Neural cell (in vitro differentiated cells): ENCODE results near the gene ELOB. TPM values are rescaled to one million over a fixed set of nuclear protein-coding genes. Genes with fewer than 3 reads are reported as not detected.

Experiments
- H2AFZ ChIP-seq: fragments of 200-600, 300-800 bp; sonication (generic), shearing (Covaris generic); 2 replicates; pipeline ENCODE4 v1.6.0; 2014; ENCODE audit warnings: low read depth, mild to moderate bottlenecking, antibody characterized with exemption, low read length, moderate library complexity
- H3F3A ChIP-seq: fragments of 200-600 bp; shearing (Covaris generic); 2 replicates; pipeline ENCODE4 v1.6.1; 2016; ENCODE audit warnings: mild to moderate bottlenecking, moderate library complexity, mixed read lengths, antibody characterized with exemption, low read length; ENCODE audit not compliant: insufficient read depth, poor library complexity, severe bottlenecking
- H3K27ac ChIP-seq: fragments of 200-600, 300-800 bp; sonication (generic), shearing (Covaris generic); 2 replicates; pipeline ENCODE4 v1.5.1; 2014; ENCODE audit warnings: mild to moderate bottlenecking, low read length, moderate library complexity
- H3K27me3 ChIP-seq: fragments of 300-800, 200-600 bp; sonication (generic), shearing (Covaris generic); 2 replicates; pipeline ENCODE4 v1.6.0; 2014; ENCODE audit warnings: mild to moderate bottlenecking, low read depth, low read length, moderate library complexity; ENCODE audit not compliant: insufficient read depth
- H3K36me3 ChIP-seq: fragments of 300-800, 200-600 bp; sonication (generic), shearing (Covaris generic); 2 replicates; pipeline ENCODE4 v1.5.1; 2014; ENCODE audit warnings: mild to moderate bottlenecking, antibody characterized with exemption, low read length, moderate library complexity; ENCODE audit not compliant: insufficient read depth
- H3K4me2 ChIP-seq: fragments of 300-800, 200-600 bp; sonication (generic), shearing (Covaris generic); 2 replicates; pipeline ENCODE4 v1.6.0; 2014; ENCODE audit warnings: mild to moderate bottlenecking, low read length
- H3K4me3 ChIP-seq: fragments of 300-800, 200-600 bp; sonication (generic), shearing (Covaris generic); 2 replicates; pipeline ENCODE4 v1.5.1; 2014; ENCODE audit warnings: mild to moderate bottlenecking, low read length, moderate library complexity
- H3K79me2 ChIP-seq: fragments of 200-600 bp; shearing (Covaris generic); replicated peaks from 2 replicates; pipeline ENCODE4 v1.6.0; 2014; ENCODE audit warnings: mild to moderate bottlenecking, low read length, moderate library complexity; ENCODE audit not compliant: insufficient read depth
- H3K9ac ChIP-seq: fragments of 300-800, 200-600 bp; sonication (generic), shearing (Covaris generic); 2 replicates; pipeline ENCODE4 v1.6.1; 2016; ENCODE audit warnings: mild to moderate bottlenecking, low read length, mixed read lengths
- H3K9me2 ChIP-seq: fragments of 200-600 bp; shearing (Covaris generic); 2 replicates; pipeline ENCODE4 v1.6.1; 2016; ENCODE audit warnings: mild to moderate bottlenecking, low read length, mixed read lengths; ENCODE audit not compliant: insufficient read depth
- H3K9me3 ChIP-seq: fragments of 200-600, 300-800 bp; sonication (generic), shearing (Covaris generic); 2 replicates; pipeline ENCODE4 v1.6.1; 2016; ENCODE audit warnings: mild to moderate bottlenecking, mixed run types, low read length, moderate library complexity, mixed read lengths
- H4K20me1 ChIP-seq: fragments of 200-600 bp; shearing (Covaris generic); 2 replicates; pipeline ENCODE4 v1.6.1; 2016; ENCODE audit warnings: mild to moderate bottlenecking, mixed run types; ENCODE audit not compliant: insufficient read depth
- CTCF ChIP-seq: fragments of 450-650 bp; IDR thresholded peaks from 2 replicates; pipeline ENCODE4 v1.5.1; 2014; ENCODE audit warnings: antibody characterized with exemption, mild to moderate bottlenecking, moderate library complexity; ENCODE audit not compliant: poor library complexity, severe bottlenecking
- EP300 ChIP-seq: fragments of 450-650 bp; conservative IDR thresholded peaks from 2 replicates; pipeline ENCODE4 v1.6.1; 2014; ENCODE audit warnings: antibody characterized with exemption, mild to moderate bottlenecking, moderate library complexity; ENCODE audit not compliant: poor library complexity, severe bottlenecking
- EZH2 ChIP-seq: fragments of 200-600, 300-800 bp; shearing (Covaris generic), sonication (generic); IDR thresholded peaks from 2 replicates; pipeline ENCODE4 v1.6.1; 2014; ENCODE audit warnings: antibody characterized with exemption, low read length, borderline replicate concordance, mild to moderate bottlenecking; ENCODE audit not compliant: insufficient read depth, poor library complexity, severe bottlenecking
- MXI1 ChIP-seq: fragments of 450-650 bp; conservative IDR thresholded peaks from 2 replicates; pipeline ENCODE4 v1.6.1; 2014; ENCODE audit warnings: antibody characterized with exemption, mild to moderate bottlenecking; ENCODE audit not compliant: poor library complexity, severe bottlenecking
- POLR2AphosphoS5 ChIP-seq: IDR thresholded peaks from 2 replicates; pipeline ENCODE4 v1.6.1; 2012
- RAD21 ChIP-seq: fragments of 450-650 bp; conservative IDR thresholded peaks from 2 replicates; pipeline ENCODE4 v1.6.1; 2014; ENCODE audit warnings: antibody characterized with exemption, mild to moderate bottlenecking, moderate library complexity
- REST ChIP-seq: IDR thresholded peaks from 2 replicates; pipeline ENCODE4 v1.6.1; 2012; ENCODE audit warnings: borderline replicate concordance
- SMC3 ChIP-seq: fragments of 450-650 bp; conservative IDR thresholded peaks from 2 replicates; pipeline ENCODE4 v1.6.1; 2014; ENCODE audit warnings: antibody characterized with exemption, mild to moderate bottlenecking, moderate library complexity; ENCODE audit not compliant: poor library complexity
- TAF1 ChIP-seq: IDR thresholded peaks from 2 replicates; pipeline ENCODE4 v1.6.1; 2012; ENCODE audit warnings: low read depth
- polyA plus RNA-seq: library from polyadenylated mRNA; depleted of rRNA; stranded (reverse); fragments of >200 nt; gene quantifications from 2 replicates; pipeline ENCODE4 v1.2.3, GENCODE V29; 2014

The ELOB gene
- polyA plus RNA-seq, 1 donor from 2014 or later = 513 TPM

GRCh38 chr16:2798723-2799204 lies 21.7 kb upstream of the ELOB start:
- H3K9ac ChIP-seq = no peak overlapping the region
- H3K9me2 ChIP-seq = no peaks in the 10 kb centered on the region
- no peaks in the 10 kb centered on the region for H4K20me1 ChIP-seq
- no peak overlapping the region for H3K4me2 ChIP-seq
- H3K36me3 ChIP-seq = no peaks in the 10 kb centered on the region
- H3F3A ChIP-seq = no peaks in the 10 kb centered on the region
- no peak for TF ChIP-seq MXI1
- no peak overlapping the region for H3K4me3 ChIP-seq
- no peak overlapping the region for H3K27ac ChIP-seq
- no peaks in the 10 kb centered on the region for H3K79me2 ChIP-seq
- H3K9me3 ChIP-seq = peaks cover under 1% of the 10 kb centered on the region
- H3K27me3 ChIP-seq = no peaks in the 10 kb centered on the region
- H2AFZ ChIP-seq = no peak overlapping the region

- Histone ChIP-seq H3K27me3 (no peaks in the 10 kb centered on the region), H3K9ac (no peak overlapping the region), H3K4me2 (no peak overlapping the region), H3K79me2 (no peaks in the 10 kb centered on the region), H3F3A (no peaks in the 10 kb centered on the region), H3K4me3 (no peak overlapping the region), H3K9me2 (no peaks in the 10 kb centered on the region), H2AFZ (no peak overlapping the region), H4K20me1 (no peaks in the 10 kb centered on the region), H3K36me3 (no peaks in the 10 kb centered on the region), H3K27ac (no peak overlapping the region), H3K9me3 (no peaks in the 10 kb centered on the region)
- TF ChIP-seq REST (no peak), MXI1 (no peak), RAD21 (no peak), SMC3 (no peak)
Observed at GRCh38 chr16:2795395-2796143, 18.5 kb upstream of the ELOB start.

- no peaks in the 10 kb centered on the region for H3F3A ChIP-seq
- no peak overlapping the region for H3K27ac ChIP-seq
- no peaks in the 10 kb centered on the region for H3K79me2 ChIP-seq
- H3K9me2 ChIP-seq = no peaks in the 10 kb centered on the region
- H3K36me3 ChIP-seq = no peaks in the 10 kb centered on the region
- H2AFZ ChIP-seq = no peak overlapping the region
- H3K4me2 ChIP-seq = no peak overlapping the region
- TF ChIP-seq CTCF (no peak), EP300 (no peak), EZH2 (no peak), SMC3 (no peak), MXI1 (no peak), TAF1 (no peak), REST (no peak), RAD21 (no peak), POLR2AphosphoS5 (no peak)
- no peak overlapping the region for H3K9ac ChIP-seq
- no peaks in the 10 kb centered on the region for H3K27me3 ChIP-seq
- no peaks in the 10 kb centered on the region for H3K9me3 ChIP-seq
- H4K20me1 ChIP-seq = no peaks in the 10 kb centered on the region
- no peak overlapping the region for H3K4me3 ChIP-seq
Observed at GRCh38 chr16:2792940-2793339, 15.9 kb upstream of the ELOB start.
